Activated CD4-positive, alpha-beta T cell treated with anti-CD3 and anti-CD28 coated beads for 36 hours (primary cell): Measurements from ENCODE around the gene SPRYD4. TPM values are rescaled to one million over a fixed set of nuclear protein-coding genes. Genes with fewer than 3 reads are reported as not detected.
"Not testable (repeated sequence)": the region's sequence is repeated elsewhere in the genome, so short reads cannot be mapped to it uniquely, and the experiment has no call there.

Experiments used
- ATAC-seq: fragments of 200-7000 bp; cut with Tn5 transposase; one replicate; pipeline ENCODE4 v1.10.0; 2021; ENCODE audit warnings: mild to moderate bottlenecking, moderate library complexity
- CTCF ChIA-PET: fragments of 350-600 bp; sonication (Branson Sonifier 250); formaldehyde crosslinking; loops from one replicate; lab custom pipeline; 2021; ENCODE audit warnings: antibody characterized with exemption; lab: Charles Lee
- POLR2A ChIA-PET: fragments of 350-600 bp; sonication (Branson Sonifier 250); formaldehyde crosslinking; loops from one replicate; lab custom pipeline; 2021; ENCODE audit warnings: antibody characterized with exemption, inconsistent platforms; lab: Charles Lee
- DNase-seq: peaks from one replicate; pipeline ENCODE4 v3.0.0-alpha.2; 2020
- H3K27ac Mint-ChIP-seq: one replicate; pipeline ENCODE4 v1.8.0; 2021; ENCODE audit warnings: mixed read lengths
- H3K27me3 Mint-ChIP-seq: one replicate; pipeline ENCODE4 v1.8.0; 2021; ENCODE audit warnings: mixed read lengths
- H3K36me3 Mint-ChIP-seq: one replicate; pipeline ENCODE4 v1.8.0; 2021; ENCODE audit warnings: low read depth, mixed read lengths
- H3K4me1 Mint-ChIP-seq: one replicate; pipeline ENCODE4 v1.8.0; 2021; ENCODE audit warnings: mixed read lengths
- H3K4me3 Mint-ChIP-seq: one replicate; pipeline ENCODE4 v1.8.0; 2021; ENCODE audit warnings: mild to moderate bottlenecking, moderate library complexity, mixed read lengths
- H3K9me3 Mint-ChIP-seq: one replicate; pipeline ENCODE4 v1.8.0; 2021; ENCODE audit warnings: low read depth, mixed read lengths
- intact Hi-C, 2 experiments: fragments of 100-400 bp; cut with DNase I in 1 of 2; cut with micrococcal nuclease in 1 of 2; formaldehyde crosslinking; loops; one replicate each; pipeline versions ENCODE4 v1.14.2 to v1.15.1; 2022 to 2024; cut with DNase I, micrococcal nuclease
- total RNA-seq, 2 experiments: library from RNA; stranded (reverse); gene quantifications; one replicate each; pipeline ENCODE4 v1.2.3, GENCODE V29; 2021

SPRYD4 gene
- total RNA-seq, 2 experiments from 2014 or later: 3.1 TPM

GRCh38 chr12:56476972-56477432 lies 8.6 kb downstream of the SPRYD4 start:
- ATAC-seq: no peak
- intact Hi-C loops: no loop called here
- Mint-ChIP-seq H3K27ac (no peak overlapping the region), H3K27me3 (no peaks in the 10 kb centered on the region), H3K4me3 (no peak overlapping the region), H3K4me1 (peaks cover 12% of the 10 kb centered on the region), H3K9me3 (no peaks in the 10 kb centered on the region), H3K36me3 (peaks cover 9% of the 10 kb centered on the region)
- no peak for DNase-seq
- ChIA-PET CTCF (interaction anchor here (0.5 to 0.6 kb wide), 2 partner anchors 232 to 538 kb away, joined by 3 read pairs; no protein-coding TSS in a partner anchor), POLR2A (no interaction called here)

- H3K36me3 Mint-ChIP-seq: peaks cover 9% of the 10 kb centered on the region
- no peak overlapping the region for H3K4me3 Mint-ChIP-seq
- peaks cover 10% of the 10 kb centered on the region for H3K4me1 Mint-ChIP-seq
- H3K9me3 Mint-ChIP-seq: no peaks in the 10 kb centered on the region
- ChIA-PET CTCF (interaction anchor here (0.6 kb wide), 2 partner anchors 142 to 539 kb away, joined by 3 read pairs; no protein-coding TSS in a partner anchor), POLR2A (interaction anchor here (0.8 kb wide), 1 partner anchor 10 kb away, joined by 7 read pairs; the partner anchor contains the start of gene GLS2)
- no peak overlapping the region for H3K27ac Mint-ChIP-seq
- DNase-seq (no peak), ATAC-seq (no peak)
- no peaks in the 10 kb centered on the region for H3K27me3 Mint-ChIP-seq
- intact Hi-C loops: no loop called here
These were observed 9.3 kb downstream of the SPRYD4 start for GRCh38 chr12:56477521-56478225.

- Mint-ChIP-seq H3K4me1 (peaks cover 10% of the 10 kb centered on the region), H3K4me3 (no peak overlapping the region), H3K27me3 (no peaks in the 10 kb centered on the region), H3K27ac (no peak overlapping the region), H3K9me3 (no peaks in the 10 kb centered on the region), H3K36me3 (peaks cover 3% of the 10 kb centered on the region)
- no peak for ATAC-seq
- no peak for DNase-seq
- POLR2A ChIA-PET: interaction anchor here (0.5 kb wide), 1 partner anchor 120 kb away, joined by 3 read pairs; the partner anchor contains the start of gene STAT2
- intact Hi-C loops: no loop called here
- CTCF ChIA-PET: interaction anchor here (0.8 to 2.1 kb wide), 3 partner anchors 9 to 22 kb away, joined by 3 to 8 read pairs (median 5); no protein-coding TSS in a partner anchor
These were observed 11.2 kb downstream of the SPRYD4 start for GRCh38 chr12:56479625-56480024.

- Mint-ChIP-seq H3K27ac (no peak overlapping the region), H3K36me3 (no peaks in the 10 kb centered on the region), H3K4me3 (no peak overlapping the region), H3K9me3 (no peaks in the 10 kb centered on the region), H3K27me3 (peaks cover 18% of the 10 kb centered on the region), H3K4me1 (peaks cover 26% of the 10 kb centered on the region)
- ChIA-PET POLR2A (no interaction called here), CTCF (interaction anchor here (1.0 to 1.4 kb wide), 2 partner anchors 12 to 42 kb away, joined by 3 to 5 read pairs; no protein-coding TSS in a partner anchor)
- DNase-seq (no peak), ATAC-seq (no peak)
- intact Hi-C loops: no loop called here
These were observed 16.2 kb downstream of the SPRYD4 start for GRCh38 chr12:56484566-56484965.

GRCh38 chr12:56486694-56487093 lies 18.3 kb downstream of the SPRYD4 start:
- ChIA-PET POLR2A (no interaction called here), CTCF (interaction anchor here (0.7 kb wide), 1 partner anchor 733 kb away, joined by 3 read pairs; no protein-coding TSS in a partner anchor)
- H3K4me1 Mint-ChIP-seq: peaks cover 16% of the 10 kb centered on the region
- ATAC-seq (no peak), DNase-seq (no peak)
- H3K9me3 Mint-ChIP-seq: no peaks in the 10 kb centered on the region
- H3K4me3 Mint-ChIP-seq: peak overlapping the region; percentile 74
- H3K36me3 Mint-ChIP-seq: no peaks in the 10 kb centered on the region
- no peak overlapping the region for H3K27ac Mint-ChIP-seq
- H3K27me3 Mint-ChIP-seq: peaks cover 31% of the 10 kb centered on the region
- intact Hi-C loops: no loop called here

GRCh38 chr12:56487448-56488040 lies 19.2 kb downstream of the SPRYD4 start:
- no peaks in the 10 kb centered on the region for H3K9me3 Mint-ChIP-seq
- intact Hi-C loops: loop anchor here in 1 of 2 experiments (1.0 kb wide), 2 partner anchors 19 to 38 kb away; partner anchors contain the start of genes SPRYD4 and TIMELESS
- DNase-seq (peak; percentile 65), ATAC-seq (peak; percentile 33)
- ChIA-PET CTCF (interaction anchor here (0.6 to 1.8 kb wide), 6 partner anchors 9 to 422 kb away, joined by 3 to 5 read pairs (median 3); no protein-coding TSS in a partner anchor), POLR2A (interaction anchor here (1.1 kb wide), 2 partner anchors 10 to 16 kb away, joined by 3 to 7 read pairs; no protein-coding TSS in a partner anchor)
- peak overlapping the region; percentile 69 for H3K27ac Mint-ChIP-seq
- H3K4me3 Mint-ChIP-seq: peak overlapping the region; percentile 74
- peaks cover 16% of the 10 kb centered on the region for H3K4me1 Mint-ChIP-seq
- H3K27me3 Mint-ChIP-seq: peaks cover 32% of the 10 kb centered on the region
- no peaks in the 10 kb centered on the region for H3K36me3 Mint-ChIP-seq

- Mint-ChIP-seq H3K27me3 (peaks cover 34% of the 10 kb centered on the region), H3K9me3 (no peaks in the 10 kb centered on the region), H3K36me3 (no peaks in the 10 kb centered on the region), H3K4me1 (peaks cover 16% of the 10 kb centered on the region), H3K4me3 (peak within 1 kb of the TSS; percentile 74), H3K27ac (peak within 1 kb of the TSS; percentile 73)
- peak; percentile 85 for DNase-seq
- intact Hi-C loops: loop anchor here in 1 of 2 experiments (1.0 kb wide), 2 partner anchors 20 to 39 kb away; partner anchors contain the start of genes SPRYD4 and TIMELESS
- ChIA-PET POLR2A (interaction anchor here (0.8 to 1.1 kb wide), 3 partner anchors 10 to 1120 kb away, joined by 3 to 7 read pairs (median 4); no protein-coding TSS in a partner anchor), CTCF (interaction anchor here (0.6 to 1.8 kb wide), 7 partner anchors 8 to 423 kb away, joined by 3 to 5 read pairs (median 3); no protein-coding TSS in a partner anchor)
- ATAC-seq: peak; percentile 97
These were observed 19.9 kb downstream of the SPRYD4 start, which contains the start of gene GLS2 for GRCh38 chr12:56488041-56488955. TSS of gene GLS2 (minus strand) at chr12:56488161. CDS start at chr12:56488118, 43 bp downstream.

- H3K27me3 Mint-ChIP-seq: peaks cover 34% of the 10 kb centered on the region
- H3K9me3 Mint-ChIP-seq: no peaks in the 10 kb centered on the region
- no peak overlapping the region for H3K4me3 Mint-ChIP-seq
- intact Hi-C loops: no loop called here
- DNase-seq: no peak
- ATAC-seq: no peak
- H3K36me3 Mint-ChIP-seq: no peaks in the 10 kb centered on the region
- no peak overlapping the region for H3K27ac Mint-ChIP-seq
- POLR2A ChIA-PET: no interaction called here
- H3K4me1 Mint-ChIP-seq: peaks cover 16% of the 10 kb centered on the region
- CTCF ChIA-PET: interaction anchor here (2.2 to 3.1 kb wide), 3 partner anchors 11 to 26 kb away, joined by 8 read pairs; no protein-coding TSS in a partner anchor
These were observed 22.0 kb downstream of the SPRYD4 start for GRCh38 chr12:56490360-56490759.

- H3K27me3 Mint-ChIP-seq: peaks cover 26% of the 10 kb centered on the region
- ATAC-seq, H3K4me1 Mint-ChIP-seq, H3K36me3 Mint-ChIP-seq, DNase-seq, H3K9me3 Mint-ChIP-seq, intact Hi-C loops, H3K27ac Mint-ChIP-seq, H3K4me3 Mint-ChIP-seq, CTCF ChIA-PET, POLR2A ChIA-PET: not testable (repeated sequence)
These were observed 25.2 kb downstream of the SPRYD4 start for GRCh38 chr12:56493409-56494105.

- CTCF ChIA-PET, POLR2A ChIA-PET, DNase-seq, H3K27ac Mint-ChIP-seq, intact Hi-C loops, H3K4me3 Mint-ChIP-seq, H3K9me3 Mint-ChIP-seq, H3K4me1 Mint-ChIP-seq, H3K36me3 Mint-ChIP-seq, ATAC-seq: not testable (repeated sequence)
- H3K27me3 Mint-ChIP-seq: peaks cover 20% of the 10 kb centered on the region
These were observed 25.7 kb downstream of the SPRYD4 start for GRCh38 chr12:56494106-56494415.
